GM12864 (cell line): ENCODE measurements around the gene CPSF4.

Source experiments
- DNase-seq: peaks from one replicate; pipeline ENCODE4 v3.0.0-alpha.2; 2011; ENCODE audit warnings: low read depth
- H3K4me3 ChIP-seq: 2 replicates; pipeline ENCODE4 v1.5.1; 2011; ENCODE audit warnings: mild to moderate bottlenecking, low read depth, low read length, control low read depth
- TF ChIP-seq, protein P1 (sequence below): IDR thresholded peaks from 2 replicates; pipeline ENCODE4 v1.5.1; 2011; ENCODE audit warnings: low read depth, mild to moderate bottlenecking, moderate library complexity, low read length, control low read depth, inconsistent platforms; ENCODE audit errors: missing control alignments

The CPSF4 gene

DNA sequence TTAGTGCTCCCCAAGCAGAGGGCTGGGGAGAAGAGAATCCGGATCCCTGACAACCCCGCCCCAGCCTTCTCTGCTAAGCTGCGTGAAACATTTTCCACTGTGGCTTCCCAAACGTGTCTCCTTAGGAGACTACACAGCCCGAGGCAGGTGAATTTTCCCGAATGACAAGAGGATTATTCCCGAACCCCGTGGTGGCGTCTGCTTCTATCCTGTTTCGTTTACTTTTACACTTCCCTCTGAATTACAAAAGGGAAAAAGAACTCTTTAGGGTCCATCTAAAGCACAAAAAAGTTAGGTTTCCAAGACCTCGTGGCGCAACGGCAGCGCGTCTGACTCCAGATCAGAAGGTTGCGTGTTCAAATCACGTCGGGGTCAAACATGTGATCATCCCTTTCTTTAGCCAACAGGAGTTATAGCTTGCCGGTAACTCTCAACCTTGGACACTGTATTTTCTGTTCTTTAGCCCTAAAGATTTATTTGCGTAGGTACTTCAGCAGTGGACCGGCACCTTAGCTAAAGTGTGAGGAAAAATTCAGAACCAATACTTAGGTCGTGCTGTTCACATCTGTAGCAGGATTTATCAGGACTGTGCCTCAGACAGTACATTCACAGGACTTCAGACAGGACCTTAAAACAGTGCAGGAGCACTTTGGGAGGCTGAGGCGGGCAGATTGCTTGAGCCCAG, 30.8 kb downstream of the CPSF4 start:
- no peak overlapping the region for H3K4me3 ChIP-seq
- TF ChIP-seq, protein P1, sequence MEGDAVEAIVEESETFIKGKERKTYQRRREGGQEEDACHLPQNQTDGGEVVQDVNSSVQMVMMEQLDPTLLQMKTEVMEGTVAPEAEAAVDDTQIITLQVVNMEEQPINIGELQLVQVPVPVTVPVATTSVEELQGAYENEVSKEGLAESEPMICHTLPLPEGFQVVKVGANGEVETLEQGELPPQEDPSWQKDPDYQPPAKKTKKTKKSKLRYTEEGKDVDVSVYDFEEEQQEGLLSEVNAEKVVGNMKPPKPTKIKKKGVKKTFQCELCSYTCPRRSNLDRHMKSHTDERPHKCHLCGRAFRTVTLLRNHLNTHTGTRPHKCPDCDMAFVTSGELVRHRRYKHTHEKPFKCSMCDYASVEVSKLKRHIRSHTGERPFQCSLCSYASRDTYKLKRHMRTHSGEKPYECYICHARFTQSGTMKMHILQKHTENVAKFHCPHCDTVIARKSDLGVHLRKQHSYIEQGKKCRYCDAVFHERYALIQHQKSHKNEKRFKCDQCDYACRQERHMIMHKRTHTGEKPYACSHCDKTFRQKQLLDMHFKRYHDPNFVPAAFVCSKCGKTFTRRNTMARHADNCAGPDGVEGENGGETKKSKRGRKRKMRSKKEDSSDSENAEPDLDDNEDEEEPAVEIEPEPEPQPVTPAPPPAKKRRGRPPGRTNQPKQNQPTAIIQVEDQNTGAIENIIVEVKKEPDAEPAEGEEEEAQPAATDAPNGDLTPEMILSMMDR, result no peak
- no peak for DNase-seq

DNA sequence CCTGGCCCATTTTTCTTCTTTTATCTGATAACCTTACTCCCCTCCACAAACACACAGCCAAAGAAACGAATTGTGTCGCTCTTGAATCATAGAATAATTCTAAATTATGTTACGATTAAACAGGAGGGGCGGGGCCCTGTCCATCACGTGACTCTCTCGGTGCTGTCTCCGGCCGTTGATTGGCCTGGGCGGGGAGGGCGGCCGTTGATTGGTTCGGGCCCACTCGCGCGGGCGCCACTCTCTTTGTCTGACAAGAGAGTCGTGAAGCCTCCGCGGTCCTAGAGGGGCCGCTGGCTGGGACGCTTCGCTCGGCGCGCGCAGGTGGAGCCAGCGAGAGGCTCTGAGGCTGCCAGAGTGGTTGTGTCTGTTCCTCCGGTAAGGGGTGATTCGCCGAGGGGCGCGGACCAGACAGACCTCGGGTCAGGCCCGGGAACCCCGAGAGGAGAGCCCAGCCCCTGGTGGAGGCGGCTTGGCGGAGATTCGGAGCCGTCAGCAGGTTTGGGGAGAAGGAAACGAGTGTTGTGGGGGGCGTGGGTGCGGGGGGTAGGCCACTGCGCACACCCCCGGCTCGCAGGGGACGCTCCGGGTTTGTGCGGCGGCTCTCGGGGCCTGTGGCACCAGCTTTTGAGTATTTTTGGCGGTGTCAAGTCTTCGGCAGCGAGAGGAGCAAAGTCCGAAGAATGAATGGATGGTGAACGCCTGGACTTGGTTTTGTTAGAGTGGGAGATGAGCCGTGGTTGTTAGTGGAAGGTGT, 34.0 kb downstream of the CPSF4 start, which contains the start of gene ZNF789:
Gene ZNF789 (plus strand): TSS at position 330 of the 754 bp plus-strand sequence. CDS start 3,567 bp downstream, outside the sequence.
- H3K4me3 ChIP-seq, result peak within 1 kb of the TSS; percentile 89
- DNase-seq, result peak; percentile 87
- TF ChIP-seq, protein P1, result no peak

DNA sequence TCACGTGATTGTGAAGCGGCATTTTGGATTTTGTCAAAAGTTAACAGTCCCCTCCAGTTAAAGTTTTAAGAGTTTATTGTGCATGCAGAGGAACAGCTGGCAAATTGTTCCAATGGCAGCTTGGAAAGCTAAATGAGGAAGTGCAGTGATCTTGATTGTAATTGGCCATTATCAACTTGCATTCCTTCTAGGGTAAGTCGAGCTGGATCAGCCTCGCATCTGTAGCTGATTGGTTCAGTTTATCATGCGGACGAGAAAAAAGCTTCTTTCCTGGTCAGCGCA, 34.5 kb downstream of the CPSF4 start:
- DNase-seq, result no peak
- peak overlapping the region; percentile 89 for H3K4me3 ChIP-seq
- TF ChIP-seq, protein P1, result no peak

GRCh38 chr7:99476107-99476506, 37.4 kb downstream of the CPSF4 start:
- no peak overlapping the region for H3K4me3 ChIP-seq
- TF ChIP-seq, protein P1, result no peak
- DNase-seq, result no peak

GRCh38 chr7:99478464-99479440, 40.0 kb downstream of the CPSF4 start:
- no peak overlapping the region for H3K4me3 ChIP-seq
- DNase-seq, result no peak
- TF ChIP-seq, protein P1, result no peak

DNA sequence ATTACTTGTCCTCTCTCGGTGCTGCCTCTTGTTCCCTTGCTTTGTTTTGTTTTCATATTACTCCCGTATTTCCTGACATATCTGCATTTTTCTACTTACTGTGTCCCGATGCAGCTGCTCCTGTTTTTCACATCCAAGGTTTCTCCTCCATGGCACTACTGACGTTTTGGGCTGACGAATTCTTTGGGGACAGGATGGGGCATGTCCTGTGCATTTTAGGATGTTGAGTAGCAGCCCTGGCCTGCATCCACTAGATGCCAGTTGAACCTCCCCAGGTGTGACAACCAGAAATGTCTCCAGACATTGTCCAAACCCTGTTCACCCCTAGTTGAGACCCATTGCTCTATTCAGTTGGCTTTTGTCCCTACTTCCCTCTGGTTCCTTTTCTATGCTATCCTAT, 46.4 kb downstream of the CPSF4 start:
- DNase-seq, result no peak
- no peak overlapping the region for H3K4me3 ChIP-seq
- TF ChIP-seq, protein P1, result no peak
